Dendritic cell treated with granulocyte-macrophage colony-stimulating factor and Interleukin-4, amounts not matched to agents 40 ng/mL and 50 ng/mL, for 4 days (primary cell): Measurements from ENCODE around the gene KRTAP12-4.
"Not testable (repeated sequence)": the region's sequence is repeated elsewhere in the genome, so short reads cannot be mapped to it uniquely, and the experiment has no call there.

ENCODE experiments used
- H3K27ac Mint-ChIP-seq: one replicate; pipeline ENCODE4 v1.8.0; 2022; ENCODE audit warnings: mild to moderate bottlenecking, mixed read lengths
- H3K27me3 Mint-ChIP-seq: one replicate; pipeline ENCODE4 v1.8.0; 2022; ENCODE audit warnings: mild to moderate bottlenecking, mixed read lengths
- H3K36me3 Mint-ChIP-seq: one replicate; pipeline ENCODE4 v1.8.0; 2022; ENCODE audit warnings: low read depth, mixed read lengths
- H3K4me1 Mint-ChIP-seq: one replicate; pipeline ENCODE4 v1.8.0; 2022; ENCODE audit warnings: low read depth, mixed read lengths
- H3K4me3 Mint-ChIP-seq: one replicate; pipeline ENCODE4 v1.8.0; 2022; ENCODE audit warnings: mild to moderate bottlenecking, moderate library complexity, mixed read lengths
- H3K9me3 Mint-ChIP-seq: one replicate; pipeline ENCODE4 v1.8.0; 2022; ENCODE audit warnings: mixed read lengths
- intact Hi-C: fragments of 100-400 bp; cut with micrococcal nuclease; formaldehyde crosslinking; loops from one replicate; pipeline ENCODE4 v1.15.0; 2022

KRTAP12-4 gene, protein sequence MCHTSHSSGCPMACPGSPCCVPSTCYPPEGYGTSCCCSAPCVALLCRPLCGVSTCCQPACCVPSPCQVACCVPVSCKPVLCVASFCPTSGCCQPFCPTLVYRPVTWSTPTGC

DNA sequence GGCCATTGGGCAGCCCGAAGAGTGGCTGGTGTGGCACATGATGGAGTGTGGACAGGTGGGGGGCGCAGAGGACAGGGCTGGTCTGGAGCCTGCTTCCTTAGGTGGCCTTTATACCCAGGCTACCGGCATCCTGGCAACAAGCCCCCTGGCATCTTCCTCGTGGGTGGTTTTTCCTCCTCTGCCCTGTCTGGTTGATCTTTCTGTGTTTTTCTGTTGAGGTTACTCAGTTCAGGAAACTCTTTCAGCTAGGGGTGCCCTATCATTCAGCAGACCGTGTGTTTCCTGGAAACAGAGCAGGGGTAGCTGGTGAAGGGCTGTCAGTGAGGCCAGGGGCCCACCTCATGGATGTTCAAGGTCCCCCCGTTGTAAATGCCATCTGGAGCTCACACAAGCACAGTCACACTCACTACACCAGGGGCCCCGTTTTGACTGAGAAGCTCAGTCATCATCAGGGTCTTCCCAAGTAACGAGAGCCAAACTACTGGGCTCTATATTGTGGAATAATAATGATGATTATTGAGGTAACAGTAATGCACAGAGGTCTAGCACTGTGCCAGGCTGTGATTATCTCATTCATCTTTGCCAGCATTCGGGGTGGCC lies at the start of gene KRTAP12-4:
Gene KRTAP12-4, minus strand, starts transcription at position 84 of the 600 bp plus-strand sequence. Its CDS starts 45 bp downstream, at position 39.
- intact Hi-C loops: no loop called here
- peaks cover 14% of the 10 kb centered on the region for H3K27me3 Mint-ChIP-seq
- no peaks in the 10 kb centered on the region for H3K4me1 Mint-ChIP-seq
- H3K36me3 Mint-ChIP-seq: no peaks in the 10 kb centered on the region
- peaks cover 33% of the 10 kb centered on the region for H3K9me3 Mint-ChIP-seq
- no peak within 1 kb of the TSS for H3K4me3 Mint-ChIP-seq
- H3K27ac Mint-ChIP-seq: no peak within 1 kb of the TSS

GRCh38 chr21:44703731-44704635 lies 49.5 kb upstream of the KRTAP12-4 start:
- no peaks in the 10 kb centered on the region for H3K9me3 Mint-ChIP-seq
- H3K4me1 Mint-ChIP-seq: peaks cover 2% of the 10 kb centered on the region
- no peak overlapping the region for H3K4me3 Mint-ChIP-seq
- H3K36me3 Mint-ChIP-seq: no peaks in the 10 kb centered on the region
- intact Hi-C loops: no loop called here
- H3K27ac Mint-ChIP-seq: no peak overlapping the region
- peaks cover 93% of the 10 kb centered on the region for H3K27me3 Mint-ChIP-seq

DNA sequence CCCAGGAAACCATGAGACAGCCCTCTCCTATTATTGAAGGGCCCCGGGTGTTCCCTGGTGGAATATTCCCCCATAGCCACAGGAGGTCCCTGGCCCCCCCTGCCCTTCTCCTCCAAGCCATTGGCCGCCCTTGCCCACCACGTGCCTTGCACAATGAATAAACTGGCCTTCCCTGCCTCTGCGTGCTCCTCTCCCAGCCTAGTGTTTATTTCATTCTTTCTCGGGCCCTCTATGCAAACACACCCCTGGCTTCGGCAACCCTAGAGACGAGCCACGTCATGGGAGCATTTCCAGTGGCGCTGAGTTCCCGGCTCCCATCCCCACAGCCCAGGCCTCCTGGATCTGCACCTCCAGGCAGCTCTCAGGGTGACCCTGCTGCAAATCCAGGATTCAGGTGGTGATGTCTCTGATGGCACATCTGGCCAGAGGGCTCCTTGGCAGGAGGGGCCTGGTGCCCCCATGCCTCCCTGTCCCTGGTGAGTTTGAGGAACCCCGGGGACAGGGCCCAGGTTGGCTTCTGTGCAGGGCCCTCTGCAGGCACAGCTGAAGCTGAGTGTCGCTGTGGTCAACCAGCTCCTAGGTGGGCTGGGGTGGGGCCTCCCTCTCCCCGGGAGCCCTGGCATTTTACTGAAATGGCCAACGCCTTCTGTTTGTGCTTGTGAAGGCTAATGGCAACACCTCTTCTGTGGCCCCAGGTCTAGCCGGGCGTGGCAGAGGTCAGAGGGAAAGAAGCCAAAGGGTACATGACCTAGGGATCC lies 48.7 kb upstream of the KRTAP12-4 start:
- Mint-ChIP-seq H3K36me3 (no peaks in the 10 kb centered on the region), H3K27ac (no peak overlapping the region), H3K9me3 (no peaks in the 10 kb centered on the region), H3K4me1 (no peaks in the 10 kb centered on the region), H3K27me3 (peaks cover 92% of the 10 kb centered on the region), H3K4me3 (no peak overlapping the region)
- intact Hi-C loops: no loop called here

DNA sequence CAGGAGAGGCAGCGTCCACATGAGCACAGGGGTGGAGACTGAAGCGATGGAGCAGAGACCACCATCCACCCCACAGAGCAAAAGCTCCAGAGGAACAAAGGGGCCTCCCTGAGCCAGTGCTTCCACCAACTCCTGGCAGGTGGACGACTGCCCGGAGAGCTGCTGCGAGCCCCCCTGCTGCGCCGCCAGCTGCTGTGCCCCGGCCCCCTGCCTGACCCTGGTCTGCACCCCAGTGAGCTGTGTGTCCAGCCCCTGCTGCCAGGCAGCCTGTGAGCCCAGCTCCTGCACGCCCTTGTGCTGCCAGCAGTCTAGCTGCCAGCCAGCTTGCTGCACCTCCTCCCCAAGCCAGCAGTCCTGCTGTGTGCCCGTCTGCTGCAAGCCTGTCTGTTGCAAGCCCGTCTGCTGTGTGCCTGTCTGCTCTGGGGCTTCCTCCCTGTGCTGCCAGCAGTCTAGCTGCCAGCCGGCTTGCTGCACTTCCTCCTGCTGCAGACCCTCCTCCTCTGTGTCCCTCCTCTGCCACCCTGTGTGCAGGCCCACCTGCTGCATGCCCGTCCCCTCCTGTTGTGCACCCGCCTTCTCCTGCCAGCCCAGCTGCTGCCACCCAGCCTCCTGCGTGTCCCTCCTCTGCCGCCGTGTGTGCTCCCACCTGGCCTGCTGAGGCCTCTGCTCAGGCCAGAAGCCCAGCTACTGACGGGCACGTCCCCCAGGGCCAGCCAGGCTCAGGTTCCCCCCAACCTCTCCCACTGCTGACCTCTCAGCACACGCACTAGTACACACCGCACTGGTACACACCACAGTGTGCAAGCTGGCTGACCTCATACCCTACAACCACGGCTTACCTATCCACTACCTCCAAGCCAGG lies 47.9 kb upstream of the KRTAP12-4 start:
- Mint-ChIP-seq H3K4me3 (no peak overlapping the region), H3K27ac (no peak overlapping the region), H3K27me3 (peaks cover 92% of the 10 kb centered on the region), H3K4me1 (no peaks in the 10 kb centered on the region), H3K36me3 (no peaks in the 10 kb centered on the region), H3K9me3 (no peaks in the 10 kb centered on the region)
- intact Hi-C loops: no loop called here

DNA sequence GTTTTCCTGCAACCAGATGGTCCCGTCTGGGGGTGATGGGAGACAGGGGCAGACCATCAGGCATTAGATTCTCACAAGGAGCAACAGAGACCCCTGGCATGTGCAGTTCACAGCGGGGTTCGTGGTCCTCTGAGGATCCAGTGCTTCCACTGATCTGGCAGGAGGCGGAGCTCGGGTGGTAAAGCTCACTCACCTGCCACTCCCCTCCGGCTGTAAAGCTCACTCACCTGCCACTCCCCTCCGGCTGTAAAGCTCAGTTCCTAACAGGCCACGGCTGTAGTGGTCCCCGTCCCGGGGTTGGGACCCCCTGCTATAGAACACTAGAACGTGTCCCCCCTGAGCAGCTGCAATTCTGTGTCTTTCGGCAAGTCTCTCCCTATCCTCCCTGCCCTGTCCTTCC lies 47.1 kb upstream of the KRTAP12-4 start:
- peaks cover 92% of the 10 kb centered on the region for H3K27me3 Mint-ChIP-seq
- H3K4me1 Mint-ChIP-seq: no peaks in the 10 kb centered on the region
- no peaks in the 10 kb centered on the region for H3K36me3 Mint-ChIP-seq
- H3K27ac Mint-ChIP-seq: no peak overlapping the region
- intact Hi-C loops: no loop called here
- H3K4me3 Mint-ChIP-seq: no peak overlapping the region
- no peaks in the 10 kb centered on the region for H3K9me3 Mint-ChIP-seq

- intact Hi-C loops: no loop called here
- Mint-ChIP-seq H3K4me3 (no peak overlapping the region), H3K27ac (no peak overlapping the region), H3K9me3 (no peaks in the 10 kb centered on the region), H3K27me3 (peaks cover 92% of the 10 kb centered on the region), H3K4me1 (no peaks in the 10 kb centered on the region), H3K36me3 (no peaks in the 10 kb centered on the region)
Measured at GRCh38 chr21:44701023-44701400, 46.6 kb upstream of the KRTAP12-4 start.

DNA sequence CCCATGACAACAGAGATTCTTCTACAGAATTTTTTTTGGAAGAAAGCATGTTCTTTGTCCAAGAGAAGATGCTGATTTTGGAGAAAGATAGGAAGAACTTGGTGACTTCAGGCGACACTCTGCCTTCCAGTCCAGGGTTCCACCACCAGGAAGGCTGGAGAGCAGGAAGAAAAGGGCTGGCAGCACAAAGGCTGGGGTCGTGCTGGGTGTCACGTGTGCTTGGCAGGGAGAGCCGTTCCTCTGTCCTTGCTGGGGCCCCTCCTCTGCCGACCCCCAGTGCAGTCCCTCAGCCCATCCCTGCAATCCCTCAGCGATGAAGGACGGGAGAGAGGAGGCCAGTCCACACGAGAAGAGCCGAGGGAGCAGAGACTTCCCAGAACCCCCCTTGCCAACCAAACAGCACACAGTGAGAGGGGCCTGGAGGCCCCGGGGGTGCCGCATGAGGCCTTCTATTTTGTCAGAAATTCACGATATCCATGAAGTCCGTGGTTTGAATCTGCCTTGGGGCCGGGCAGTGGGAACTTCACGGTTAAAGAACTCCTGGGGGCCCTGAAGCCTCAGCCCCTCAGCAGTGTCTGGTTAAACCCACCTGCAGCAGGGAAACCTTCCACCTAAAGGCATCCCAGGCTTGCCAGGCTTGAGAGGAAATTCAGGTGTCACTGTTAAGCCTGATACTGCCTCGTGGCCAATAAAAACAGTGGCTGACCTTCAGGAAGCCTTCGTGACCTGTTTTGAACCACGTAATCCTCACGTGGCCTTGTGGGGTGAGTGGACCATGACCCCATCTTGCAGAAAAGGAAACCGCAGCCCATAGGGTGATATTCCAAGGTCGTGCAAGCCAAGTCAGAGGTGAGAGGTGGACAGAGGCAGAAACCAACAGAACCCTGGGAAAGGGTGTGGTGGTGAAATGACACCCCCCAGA lies 45.9 kb upstream of the KRTAP12-4 start:
- Mint-ChIP-seq H3K27me3 (peaks cover 90% of the 10 kb centered on the region), H3K4me1 (no peaks in the 10 kb centered on the region), H3K4me3 (no peak overlapping the region), H3K36me3 (no peaks in the 10 kb centered on the region), H3K27ac (no peak overlapping the region), H3K9me3 (no peaks in the 10 kb centered on the region)
- intact Hi-C loops: no loop called here

- H3K36me3 Mint-ChIP-seq: no peaks in the 10 kb centered on the region
- H3K27ac Mint-ChIP-seq: no peak overlapping the region
- peaks cover 88% of the 10 kb centered on the region for H3K27me3 Mint-ChIP-seq
- no peak overlapping the region for H3K4me3 Mint-ChIP-seq
- no peaks in the 10 kb centered on the region for H3K4me1 Mint-ChIP-seq
- H3K9me3 Mint-ChIP-seq: no peaks in the 10 kb centered on the region
- intact Hi-C loops: no loop called here
Measured at GRCh38 chr21:44699502-44700001, 45.1 kb upstream of the KRTAP12-4 start.

- Mint-ChIP-seq H3K4me3 (no peak overlapping the region), H3K27ac (no peak overlapping the region), H3K4me1 (no peaks in the 10 kb centered on the region), H3K36me3 (no peaks in the 10 kb centered on the region), H3K9me3 (peaks cover 11% of the 10 kb centered on the region), H3K27me3 (peaks cover 77% of the 10 kb centered on the region)
- intact Hi-C loops: no loop called here
Measured at GRCh38 chr21:44697811-44698734, 43.6 kb upstream of the KRTAP12-4 start.

DNA sequence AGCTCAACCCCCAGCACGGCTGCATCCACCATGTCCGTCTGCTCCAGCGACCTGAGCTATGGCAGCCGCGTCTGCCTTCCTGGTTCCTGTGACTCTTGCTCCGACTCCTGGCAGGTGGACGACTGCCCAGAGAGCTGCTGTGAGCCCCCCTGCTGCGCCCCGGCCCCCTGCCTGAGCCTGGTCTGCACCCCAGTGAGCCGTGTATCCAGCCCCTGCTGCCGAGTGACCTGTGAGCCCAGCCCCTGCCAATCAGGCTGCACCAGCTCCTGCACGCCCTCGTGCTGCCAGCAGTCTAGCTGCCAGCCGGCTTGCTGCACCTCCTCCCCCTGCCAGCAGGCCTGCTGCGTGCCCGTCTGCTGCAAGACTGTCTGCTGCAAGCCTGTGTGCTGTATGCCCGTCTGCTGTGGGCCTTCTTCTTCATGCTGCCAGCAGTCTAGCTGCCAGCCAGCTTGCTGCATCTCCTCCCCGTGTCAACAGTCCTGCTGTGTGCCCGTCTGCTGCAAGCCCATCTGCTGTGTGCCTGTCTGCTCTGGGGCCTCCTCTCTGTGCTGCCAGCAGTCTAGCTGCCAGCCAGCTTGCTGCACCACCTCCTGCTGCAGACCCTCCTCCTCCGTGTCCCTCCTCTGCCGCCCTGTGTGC lies 42.8 kb upstream of the KRTAP12-4 start, which contains the start of gene KRTAP10-12:
Gene KRTAP10-12, plus strand, starts transcription at position 1 of the 639 bp plus-strand sequence. Its CDS starts 30 bp downstream, at position 31.
- intact Hi-C loops, H3K4me1 Mint-ChIP-seq: not testable (repeated sequence)

GRCh38 chr21:44696572-44696971 lies 42.1 kb upstream of the KRTAP12-4 start:
- Mint-ChIP-seq H3K4me3 (no peak overlapping the region), H3K27me3 (peaks cover 64% of the 10 kb centered on the region), H3K27ac (no peak overlapping the region)

More for the DNA sequence above, 42.8 kb upstream of the KRTAP12-4 start, which contains the start of gene KRTAP10-12:
- peaks cover 18% of the 10 kb centered on the region for H3K9me3 Mint-ChIP-seq
- not testable (repeated sequence) for H3K36me3 Mint-ChIP-seq, H3K27ac Mint-ChIP-seq, H3K4me3 Mint-ChIP-seq
- H3K27me3 Mint-ChIP-seq: peaks cover 69% of the 10 kb centered on the region

More at GRCh38 chr21:44696572-44696971, 42.1 kb upstream of the KRTAP12-4 start:
- H3K9me3 Mint-ChIP-seq: peaks cover 18% of the 10 kb centered on the region
- intact Hi-C loops: no loop called here
- H3K4me1 Mint-ChIP-seq: no peaks in the 10 kb centered on the region
- H3K36me3 Mint-ChIP-seq: no peaks in the 10 kb centered on the region
